Lower leg skin (tissue), 3 donors: ENCODE data around the gene GRK3.

ENCODE experiments used
- POLR2A ChIP-seq, 2 donors: fragments of 450-650 bp; IDR thresholded peaks; one replicate each; pipeline ENCODE4 v1.6.1; 2016 to 2017; ENCODE audit warnings: antibody characterized with exemption in 2 of 2, mild to moderate bottlenecking in 1 of 2, moderate library complexity in 1 of 2
- TF ChIP-seq, protein P1 (sequence below), 3 donors: fragments of 450-650 bp; IDR thresholded peaks; one replicate each; pipeline ENCODE4 v1.5.1; 2016; ENCODE audit warnings: antibody characterized with exemption in 3 of 3, mild to moderate bottlenecking in 3 of 3, moderate library complexity in 2 of 3

DNA sequence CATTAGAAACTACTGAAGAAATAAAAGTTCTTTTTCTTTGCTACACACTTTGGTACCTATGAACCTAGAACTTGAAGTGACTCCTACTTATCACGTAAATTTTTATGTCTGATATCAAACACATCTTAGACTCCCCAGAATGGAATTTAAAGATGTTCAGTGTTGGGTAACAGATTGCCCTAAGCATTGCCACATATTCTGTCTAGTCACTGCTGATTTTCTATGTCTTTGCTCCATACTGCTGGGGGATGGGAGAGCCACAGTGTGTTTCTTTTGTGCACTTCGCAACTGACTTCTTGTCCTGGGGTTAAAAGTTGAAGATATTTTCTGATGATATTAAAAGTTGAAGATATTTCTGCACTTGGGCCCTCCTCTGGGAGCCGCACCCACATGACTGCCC, 158.2 kb downstream of the GRK3 start:
- no peak for TF ChIP-seq POLR2A (IDR thresholded peaks at IDR 0.05)
- TF ChIP-seq, protein P1, sequence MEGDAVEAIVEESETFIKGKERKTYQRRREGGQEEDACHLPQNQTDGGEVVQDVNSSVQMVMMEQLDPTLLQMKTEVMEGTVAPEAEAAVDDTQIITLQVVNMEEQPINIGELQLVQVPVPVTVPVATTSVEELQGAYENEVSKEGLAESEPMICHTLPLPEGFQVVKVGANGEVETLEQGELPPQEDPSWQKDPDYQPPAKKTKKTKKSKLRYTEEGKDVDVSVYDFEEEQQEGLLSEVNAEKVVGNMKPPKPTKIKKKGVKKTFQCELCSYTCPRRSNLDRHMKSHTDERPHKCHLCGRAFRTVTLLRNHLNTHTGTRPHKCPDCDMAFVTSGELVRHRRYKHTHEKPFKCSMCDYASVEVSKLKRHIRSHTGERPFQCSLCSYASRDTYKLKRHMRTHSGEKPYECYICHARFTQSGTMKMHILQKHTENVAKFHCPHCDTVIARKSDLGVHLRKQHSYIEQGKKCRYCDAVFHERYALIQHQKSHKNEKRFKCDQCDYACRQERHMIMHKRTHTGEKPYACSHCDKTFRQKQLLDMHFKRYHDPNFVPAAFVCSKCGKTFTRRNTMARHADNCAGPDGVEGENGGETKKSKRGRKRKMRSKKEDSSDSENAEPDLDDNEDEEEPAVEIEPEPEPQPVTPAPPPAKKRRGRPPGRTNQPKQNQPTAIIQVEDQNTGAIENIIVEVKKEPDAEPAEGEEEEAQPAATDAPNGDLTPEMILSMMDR (IDR thresholded peaks at IDR 0.05): no peak
